OCI-LY1 (cell line): ENCODE results near the gene TUT1.

Source experiments
- H2AFZ ChIP-seq: fragments of 200-600 bp; sonication (generic), shearing (Covaris generic); 2 replicates; pipeline ENCODE4 v1.6.0; 2014; ENCODE audit warnings: antibody characterized with exemption, mild to moderate bottlenecking, low read length
- H3F3A ChIP-seq: fragments of 200-600 bp; sonication (generic), shearing (Covaris generic); 2 replicates; pipeline ENCODE4 v1.6.0; 2014; ENCODE audit warnings: mild to moderate bottlenecking, antibody characterized with exemption, low read length, moderate library complexity; ENCODE audit not compliant: insufficient read depth
- H3K27ac ChIP-seq: fragments of 200-600 bp; sonication (generic); 2 replicates; pipeline ENCODE4 v1.5.1; 2014; ENCODE audit warnings: low read length, mixed run types, mild to moderate bottlenecking, low read depth; ENCODE audit not compliant: poor library complexity, severe bottlenecking
- H3K27me3 ChIP-seq: fragments of 200-600 bp; sonication (generic); 2 replicates; pipeline ENCODE4 v1.6.0; 2014; ENCODE audit warnings: antibody characterized with exemption, mild to moderate bottlenecking, low read length, moderate library complexity; ENCODE audit not compliant: insufficient read depth
- H3K36me3 ChIP-seq: fragments of 200-600 bp; sonication (generic); 2 replicates; pipeline ENCODE4 v1.6.1; 2014; ENCODE audit warnings: mild to moderate bottlenecking, antibody characterized with exemption, low read length, moderate library complexity, mixed read lengths; ENCODE audit not compliant: insufficient read depth
- H3K4me1 ChIP-seq: fragments of 200-600 bp; sonication (generic); 2 replicates; pipeline ENCODE4 v1.5.1; 2014; ENCODE audit warnings: mild to moderate bottlenecking, low read length, moderate library complexity; ENCODE audit not compliant: insufficient read depth, severe bottlenecking
- H3K4me2 ChIP-seq: fragments of 200-600 bp; sonication (generic), shearing (Covaris generic); 2 replicates; pipeline ENCODE4 v1.6.1; 2014; ENCODE audit warnings: low read length
- H3K4me3 ChIP-seq: fragments of 200-600 bp; sonication (generic); 2 replicates; pipeline ENCODE4 v1.5.1; 2014; ENCODE audit warnings: low read length, low read depth, mild to moderate bottlenecking, mixed read lengths; ENCODE audit not compliant: poor library complexity, severe bottlenecking
- H3K79me2 ChIP-seq: fragments of 200-600 bp; shearing (Covaris generic); 2 replicates; pipeline ENCODE4 v1.6.1; 2016; ENCODE audit warnings: mixed run types, low read length, mixed read lengths; ENCODE audit not compliant: insufficient read depth
- H3K9ac ChIP-seq: fragments of 200-600 bp; sonication (generic), shearing (Covaris generic); 2 replicates; pipeline ENCODE4 v1.6.1; 2014; ENCODE audit warnings: mild to moderate bottlenecking, low read length, mixed read lengths
- H3K9me2 ChIP-seq: fragments of 200-600 bp; sonication (generic), shearing (Covaris generic); 2 replicates; pipeline ENCODE4 v1.6.1; 2014; ENCODE audit warnings: low read depth, mild to moderate bottlenecking, low read length, mixed read lengths
- H3K9me3 ChIP-seq: fragments of 200-600 bp; shearing (Covaris generic); 2 replicates; pipeline ENCODE4 v1.6.1; 2014; ENCODE audit warnings: low read length, mixed read lengths
- H4K20me1 ChIP-seq: fragments of 200-600 bp; sonication (generic), shearing (Covaris generic); 2 replicates; pipeline ENCODE4 v1.6.0; 2016; ENCODE audit warnings: mild to moderate bottlenecking, low read length; ENCODE audit not compliant: insufficient read depth
- CTCF ChIP-seq: fragments of 200-600 bp; sonication (generic), shearing (Covaris generic); IDR thresholded peaks from 2 replicates; pipeline ENCODE4 v1.5.1; 2017; ENCODE audit warnings: mild to moderate bottlenecking, antibody characterized with exemption, low read length, moderate library complexity, mixed read lengths
- EZH2 ChIP-seq: fragments of 200-600 bp; sonication (generic), shearing (Covaris generic); IDR thresholded peaks from 2 replicates; pipeline ENCODE4 v1.8.0; 2017; ENCODE audit warnings: borderline replicate concordance, mixed run types, mild to moderate bottlenecking, antibody characterized with exemption, low read length, moderate library complexity, mixed read lengths

TUT1 gene

GRCh38 chr11:62532096-62532495 lies 59.2 kb downstream of the TUT1 start:
- H3K4me2 ChIP-seq, result no peak overlapping the region
- H3K9me2 ChIP-seq, result no peaks in the 10 kb centered on the region
- H3K79me2 ChIP-seq, result no peaks in the 10 kb centered on the region
- H3K9me3 ChIP-seq, result no peaks in the 10 kb centered on the region
- TF ChIP-seq CTCF (no peak), EZH2 (no peak)
- no peaks in the 10 kb centered on the region for H3K36me3 ChIP-seq
- H3K4me3 ChIP-seq, result no peak overlapping the region
- H2AFZ ChIP-seq, result no peak overlapping the region
- no peaks in the 10 kb centered on the region for H4K20me1 ChIP-seq
- no peaks in the 10 kb centered on the region for H3K4me1 ChIP-seq
- H3K27ac ChIP-seq, result no peak overlapping the region
- no peak overlapping the region for H3K9ac ChIP-seq
- H3K27me3 ChIP-seq, result no peaks in the 10 kb centered on the region
- H3F3A ChIP-seq, result no peaks in the 10 kb centered on the region
